Hepatocyte (in vitro differentiated cells): Measurements from ENCODE around the gene THRSP.

Experiments used
- CTCF ChIP-seq: fragments of 200-600 bp; sonication (generic); IDR thresholded peaks from 2 replicates; pipeline ENCODE4 v1.5.1; 2016; ENCODE audit warnings: antibody characterized with exemption, mild to moderate bottlenecking; ENCODE audit not compliant: poor library complexity
- EZH2phosphoT487 ChIP-seq: fragments of 200-600 bp; sonication (generic); IDR thresholded peaks from one replicate; pipeline ENCODE4 v1.6.1; 2018; ENCODE audit warnings: antibody characterized with exemption, mild to moderate bottlenecking, low read depth, moderate library complexity; ENCODE audit not compliant: unreplicated experiment, severe bottlenecking

- TF ChIP-seq CTCF (no peak), EZH2phosphoT487 (no peak)
Observed at GRCh38 chr11:78082146-78082545, 18.5 kb downstream of the THRSP start.
